NB4 (cell line): Measurements from ENCODE around the gene STK40.

Source experiments
- CTCF ChIP-seq: IDR thresholded peaks from one replicate; pipeline ENCODE4 v1.5.1; 2012; ENCODE audit warnings: low read depth, low read length
- MAX ChIP-seq: IDR thresholded peaks from 2 replicates; pipeline ENCODE4 v1.6.1; 2011; ENCODE audit warnings: low read depth, low read length
- POLR2A ChIP-seq: IDR thresholded peaks from 2 replicates; pipeline ENCODE4 v1.6.1; 2011; ENCODE audit warnings: mild to moderate bottlenecking; ENCODE audit not compliant: insufficient read length; ENCODE audit errors: extremely low read depth

- TF ChIP-seq CTCF (no peak), POLR2A (no peak), MAX (no peak)
Observed at GRCh38 chr1:36402504-36402890, 16.8 kb upstream of the STK40 start.
